HFF-Myc (cell line): Measurements from ENCODE around the gene MMP25.

ENCODE experiments used
- DNase-seq: peaks from one replicate; pipeline ENCODE4 v3.0.0-alpha.2; 2011; ENCODE audit warnings: low read depth; ENCODE audit errors: extremely low read depth
- H3K4me3 ChIP-seq: replicated peaks from 2 replicates; pipeline ENCODE4 v1.5.1; 2011; ENCODE audit warnings: low read depth, mild to moderate bottlenecking, control low read depth, low read length
- TF ChIP-seq, protein P1 (sequence below): IDR thresholded peaks from 2 replicates; pipeline ENCODE4 v1.5.1; 2012; ENCODE audit warnings: mild to moderate bottlenecking, low read depth, low read length, control low read depth; ENCODE audit errors: missing control alignments

The MMP25 gene

DNA sequence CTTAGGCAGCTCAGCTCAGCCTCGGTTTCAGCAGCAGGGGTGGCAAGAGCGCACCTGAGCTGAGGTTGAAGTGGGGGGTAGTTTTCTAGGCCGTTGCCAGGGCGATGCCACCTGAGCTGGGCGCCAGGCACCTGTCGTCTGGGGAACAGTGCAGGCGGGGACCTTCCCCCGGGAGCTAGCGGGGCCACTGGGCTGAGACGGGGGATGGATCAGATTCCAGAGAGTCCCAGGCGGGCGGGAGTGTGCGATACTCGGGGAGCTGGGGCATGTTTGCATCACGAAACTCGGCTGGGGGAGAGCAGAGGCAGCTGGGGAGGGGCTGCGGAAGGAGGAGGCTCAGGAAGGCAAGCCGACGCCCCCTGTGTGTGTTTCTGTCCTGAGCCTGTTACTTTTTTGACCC lies 34.1 kb upstream of the MMP25 start:
- DNase-seq, result no peak
- H3K4me3 ChIP-seq, result no peak overlapping the region
- TF ChIP-seq, protein P1, sequence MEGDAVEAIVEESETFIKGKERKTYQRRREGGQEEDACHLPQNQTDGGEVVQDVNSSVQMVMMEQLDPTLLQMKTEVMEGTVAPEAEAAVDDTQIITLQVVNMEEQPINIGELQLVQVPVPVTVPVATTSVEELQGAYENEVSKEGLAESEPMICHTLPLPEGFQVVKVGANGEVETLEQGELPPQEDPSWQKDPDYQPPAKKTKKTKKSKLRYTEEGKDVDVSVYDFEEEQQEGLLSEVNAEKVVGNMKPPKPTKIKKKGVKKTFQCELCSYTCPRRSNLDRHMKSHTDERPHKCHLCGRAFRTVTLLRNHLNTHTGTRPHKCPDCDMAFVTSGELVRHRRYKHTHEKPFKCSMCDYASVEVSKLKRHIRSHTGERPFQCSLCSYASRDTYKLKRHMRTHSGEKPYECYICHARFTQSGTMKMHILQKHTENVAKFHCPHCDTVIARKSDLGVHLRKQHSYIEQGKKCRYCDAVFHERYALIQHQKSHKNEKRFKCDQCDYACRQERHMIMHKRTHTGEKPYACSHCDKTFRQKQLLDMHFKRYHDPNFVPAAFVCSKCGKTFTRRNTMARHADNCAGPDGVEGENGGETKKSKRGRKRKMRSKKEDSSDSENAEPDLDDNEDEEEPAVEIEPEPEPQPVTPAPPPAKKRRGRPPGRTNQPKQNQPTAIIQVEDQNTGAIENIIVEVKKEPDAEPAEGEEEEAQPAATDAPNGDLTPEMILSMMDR, result no peak

DNA sequence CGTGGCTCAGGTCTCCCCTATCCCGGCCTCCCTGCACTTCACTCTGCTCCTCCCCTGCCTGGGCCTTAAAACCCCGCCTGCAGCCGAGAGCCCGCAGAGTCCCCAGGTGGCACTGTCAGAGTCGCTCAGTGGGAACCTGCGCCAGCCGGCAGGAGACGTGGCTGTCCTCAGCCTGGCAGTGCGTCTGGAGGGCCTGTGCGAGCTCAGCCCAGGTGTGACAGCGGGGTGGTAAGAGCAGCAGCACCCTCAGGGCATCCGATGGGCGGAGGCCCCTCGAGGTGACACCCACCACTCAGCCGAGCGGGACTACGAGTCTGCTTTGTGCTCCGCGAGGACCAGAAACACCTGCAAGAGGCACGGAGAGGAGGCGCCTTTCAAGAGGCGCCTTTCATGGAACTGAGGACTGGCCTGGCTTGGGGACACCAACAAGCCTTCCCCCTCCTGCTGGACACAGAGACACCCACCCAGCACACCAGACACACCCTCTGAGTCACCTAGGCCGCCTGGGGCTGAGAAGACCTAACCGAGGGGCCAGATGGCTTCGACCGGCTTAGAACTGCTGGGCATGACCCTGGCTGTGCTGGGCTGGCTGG lies 33.4 kb upstream of the MMP25 start, which contains the start of gene CLDN9:
CLDN9 (plus strand) TSS at position 96 of the 593 bp plus-strand sequence; CDS start at position 536, 440 bp downstream.
- DNase-seq, result no peak
- H3K4me3 ChIP-seq, result no peak within 1 kb of the TSS
- TF ChIP-seq, protein P1, result no peak

DNA sequence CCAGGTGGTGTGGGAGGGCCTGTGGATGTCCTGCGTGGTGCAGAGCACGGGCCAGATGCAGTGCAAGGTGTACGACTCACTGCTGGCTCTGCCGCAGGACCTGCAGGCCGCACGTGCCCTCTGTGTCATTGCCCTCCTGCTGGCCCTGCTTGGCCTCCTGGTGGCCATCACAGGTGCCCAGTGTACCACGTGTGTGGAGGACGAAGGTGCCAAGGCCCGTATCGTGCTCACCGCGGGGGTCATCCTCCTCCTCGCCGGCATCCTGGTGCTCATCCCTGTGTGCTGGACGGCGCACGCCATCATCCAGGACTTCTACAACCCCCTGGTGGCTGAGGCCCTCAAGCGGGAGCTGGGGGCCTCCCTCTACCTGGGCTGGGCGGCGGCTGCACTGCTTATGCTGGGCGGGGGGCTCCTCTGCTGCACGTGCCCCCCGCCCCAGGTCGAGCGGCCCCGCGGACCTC lies 32.8 kb upstream of the MMP25 start:
- DNase-seq, result no peak
- TF ChIP-seq, protein P1, result no peak
- H3K4me3 ChIP-seq, result no peak overlapping the region

DNA sequence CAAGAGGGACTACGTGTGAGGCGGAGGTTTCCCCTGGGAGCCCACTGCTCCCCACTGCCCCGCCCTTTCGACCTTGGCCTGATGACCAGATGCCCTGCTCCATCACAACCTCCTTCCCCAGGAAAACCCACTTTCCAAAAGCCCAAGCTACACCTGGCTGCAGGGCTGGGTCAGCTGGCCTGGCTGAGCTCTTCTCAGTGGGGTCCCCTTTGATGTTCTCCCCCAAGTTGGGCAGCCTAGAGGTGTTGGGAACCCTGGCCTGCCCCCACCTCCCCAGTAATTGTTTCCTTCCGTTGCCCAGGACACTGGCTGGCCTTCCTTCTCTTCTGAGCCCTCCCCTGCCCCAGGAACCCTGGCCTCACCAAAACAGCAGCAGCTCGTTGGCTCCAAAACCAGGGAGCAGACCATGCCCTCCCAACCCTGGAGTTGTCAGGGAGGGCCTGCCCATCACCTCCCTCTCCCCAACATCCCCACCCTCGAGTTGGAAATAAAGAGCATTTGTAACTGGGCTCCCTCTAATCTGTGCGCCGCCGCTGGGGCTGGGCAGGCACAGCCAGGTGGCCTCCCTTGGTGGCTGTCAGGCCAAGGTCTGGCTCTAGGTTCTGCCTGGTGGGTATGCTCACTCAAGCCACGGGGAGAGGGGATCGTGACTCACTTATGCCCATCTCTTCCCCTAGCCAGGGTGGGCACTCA lies 32.2 kb upstream of the MMP25 start:
- DNase-seq, result no peak
- no peak overlapping the region for H3K4me3 ChIP-seq
- TF ChIP-seq, protein P1, result no peak

DNA sequence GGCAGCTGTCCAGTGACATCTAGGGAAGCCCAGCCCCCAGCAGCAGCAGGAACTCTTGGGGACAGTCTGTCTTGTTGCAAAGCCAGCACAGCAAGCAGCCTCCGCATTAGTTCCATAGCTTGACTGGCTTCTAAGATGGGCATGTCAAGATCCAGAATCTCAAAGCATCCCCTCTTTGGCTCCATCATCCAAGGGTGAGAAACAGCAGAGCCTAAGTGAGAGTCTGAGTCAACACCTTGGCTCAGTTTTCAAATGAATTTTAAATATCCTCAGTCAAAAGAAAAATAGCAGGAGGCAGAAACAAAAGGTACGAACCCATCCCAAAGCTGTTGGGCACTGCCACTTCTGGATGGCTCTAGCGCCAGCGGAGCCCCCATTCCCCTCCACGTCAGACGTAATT lies 31.4 kb upstream of the MMP25 start:
- H3K4me3 ChIP-seq, result no peak overlapping the region
- no peak for DNase-seq

DNA sequence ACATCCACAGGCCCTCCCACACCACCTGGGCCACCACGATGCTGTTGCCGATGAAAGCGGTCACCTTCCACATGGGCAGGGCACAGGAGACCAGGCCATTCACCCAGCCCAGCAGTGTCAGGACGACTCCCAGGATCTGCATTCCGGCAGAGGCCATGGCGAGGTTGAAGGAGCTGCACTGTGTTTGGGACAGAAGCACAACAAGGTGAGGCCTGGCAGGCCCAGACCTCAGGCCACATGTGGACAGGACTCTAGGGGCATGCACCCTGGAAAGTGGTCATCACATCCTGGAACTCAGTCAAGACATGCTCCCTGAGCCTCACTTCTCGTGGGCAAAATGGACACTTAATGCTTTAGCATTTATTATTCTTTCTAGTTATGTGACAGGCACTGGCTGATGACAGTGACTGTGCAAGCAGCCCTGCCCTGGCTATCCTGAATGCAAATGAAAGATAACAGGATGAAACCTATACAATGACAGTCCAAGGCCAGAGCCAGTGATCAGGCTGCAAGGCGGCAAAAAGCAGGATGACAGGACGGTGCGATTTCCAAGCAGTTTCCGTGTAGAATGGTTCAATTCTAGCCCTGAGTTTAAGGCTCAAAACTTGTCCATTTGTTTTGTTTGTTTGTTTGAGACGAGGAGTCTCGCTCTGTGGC lies 30.4 kb upstream of the MMP25 start:
- TF ChIP-seq, protein P1, result no peak
- no peak for DNase-seq
- H3K4me3 ChIP-seq, result no peak overlapping the region

More for the DNA sequence above, 31.4 kb upstream of the MMP25 start:
- TF ChIP-seq, protein P1, result no peak
